GM20431 (cell line): ENCODE data around the gene ALOXE3.
"Not testable (repeated sequence)": the region's sequence is repeated elsewhere in the genome, so short reads cannot be mapped to it uniquely, and the experiment has no call there.

Source experiments
- in situ Hi-C: fragments of 300-500 bp; cut with MseI, MboI; formaldehyde crosslinking; loops from one replicate; pipeline ENCODE4 v1.15.0; 2020; ENCODE audit warnings: low sequenced_read_pairs; ENCODE audit not compliant: unreplicated experiment

ALOXE3 gene

DNA sequence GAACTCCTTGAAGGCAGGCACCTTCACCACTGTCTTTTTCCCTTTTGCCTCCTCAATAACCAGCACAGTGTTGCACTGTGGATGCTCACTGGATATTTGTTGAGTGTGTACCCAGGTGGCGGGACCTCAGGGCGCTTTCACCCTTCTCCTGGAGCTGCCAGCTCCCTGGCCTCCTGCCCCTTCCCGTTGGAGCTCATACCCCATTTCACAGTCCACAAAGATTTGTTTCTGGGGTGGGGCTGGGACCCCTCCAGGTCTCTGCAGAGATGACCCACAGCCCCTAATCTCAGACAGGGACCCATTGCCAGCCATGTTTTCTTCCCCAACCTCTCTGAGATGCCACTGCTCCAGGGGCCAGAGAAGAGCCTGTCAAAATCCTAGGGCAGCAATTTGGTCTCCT lies 43.2 kb downstream of the ALOXE3 start:
- in situ Hi-C loops: no loop called here

DNA sequence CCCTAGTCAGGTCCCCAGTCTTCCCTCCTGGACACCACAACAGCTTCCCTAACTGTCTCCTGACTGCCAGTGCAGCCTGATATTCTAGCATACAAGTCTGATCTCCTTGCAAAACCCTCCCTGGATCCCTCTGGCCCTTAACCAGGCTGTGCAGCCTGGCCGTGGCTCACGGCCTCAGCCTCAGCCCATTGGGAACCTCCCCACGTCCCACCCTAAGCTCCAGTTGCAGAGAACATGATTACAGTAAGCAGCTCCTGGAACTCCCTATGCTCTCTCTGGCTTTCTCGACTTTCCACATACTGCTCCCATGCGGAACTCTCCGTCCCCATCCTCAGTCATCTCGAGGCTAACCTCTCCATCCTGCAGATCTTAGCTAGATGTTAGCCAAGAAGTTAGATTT lies 43.8 kb downstream of the ALOXE3 start:
- in situ Hi-C loops: no loop called here

DNA sequence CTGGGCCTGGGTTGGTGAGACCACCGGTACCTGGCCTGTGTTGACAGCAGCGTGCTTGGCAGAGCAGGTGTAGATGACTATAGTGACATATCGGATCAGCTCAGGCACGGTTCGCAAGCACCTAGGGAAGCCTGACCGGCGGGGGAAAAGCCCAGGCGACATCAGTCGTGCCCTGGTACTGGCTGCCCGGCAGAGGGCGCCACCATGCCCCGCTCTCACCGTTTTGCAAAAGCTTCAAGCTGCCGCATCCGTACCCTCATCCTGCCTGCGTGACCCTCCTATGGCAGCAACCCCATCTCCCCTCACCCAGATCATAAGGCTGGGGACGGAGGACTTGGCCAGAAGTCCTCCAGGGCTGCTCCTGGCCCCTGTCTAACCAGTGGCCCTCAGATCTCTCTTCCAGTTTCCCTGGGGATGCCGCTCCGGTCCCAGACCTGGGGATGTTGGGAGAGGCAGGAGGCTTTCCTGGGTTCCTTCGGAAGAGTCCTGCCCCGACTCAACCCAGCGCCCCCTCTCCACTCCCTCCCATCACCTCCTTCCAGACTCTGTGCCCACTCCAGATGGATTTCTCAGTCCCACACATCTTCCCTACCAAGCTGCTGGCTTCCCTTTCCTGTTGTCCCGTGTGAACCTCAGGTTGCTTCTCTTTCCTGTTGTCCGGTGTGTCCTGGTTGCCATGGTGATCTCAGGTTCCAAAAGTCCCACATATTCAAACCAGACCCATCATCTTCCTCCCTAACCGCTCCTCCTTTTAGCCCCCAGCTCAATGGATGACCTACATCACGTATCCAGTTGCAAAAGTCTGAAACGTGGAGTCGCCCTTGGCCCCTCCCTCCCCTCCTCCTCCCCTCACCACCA lies 44.5 kb downstream of the ALOXE3 start:
- in situ Hi-C loops: no loop called here

DNA sequence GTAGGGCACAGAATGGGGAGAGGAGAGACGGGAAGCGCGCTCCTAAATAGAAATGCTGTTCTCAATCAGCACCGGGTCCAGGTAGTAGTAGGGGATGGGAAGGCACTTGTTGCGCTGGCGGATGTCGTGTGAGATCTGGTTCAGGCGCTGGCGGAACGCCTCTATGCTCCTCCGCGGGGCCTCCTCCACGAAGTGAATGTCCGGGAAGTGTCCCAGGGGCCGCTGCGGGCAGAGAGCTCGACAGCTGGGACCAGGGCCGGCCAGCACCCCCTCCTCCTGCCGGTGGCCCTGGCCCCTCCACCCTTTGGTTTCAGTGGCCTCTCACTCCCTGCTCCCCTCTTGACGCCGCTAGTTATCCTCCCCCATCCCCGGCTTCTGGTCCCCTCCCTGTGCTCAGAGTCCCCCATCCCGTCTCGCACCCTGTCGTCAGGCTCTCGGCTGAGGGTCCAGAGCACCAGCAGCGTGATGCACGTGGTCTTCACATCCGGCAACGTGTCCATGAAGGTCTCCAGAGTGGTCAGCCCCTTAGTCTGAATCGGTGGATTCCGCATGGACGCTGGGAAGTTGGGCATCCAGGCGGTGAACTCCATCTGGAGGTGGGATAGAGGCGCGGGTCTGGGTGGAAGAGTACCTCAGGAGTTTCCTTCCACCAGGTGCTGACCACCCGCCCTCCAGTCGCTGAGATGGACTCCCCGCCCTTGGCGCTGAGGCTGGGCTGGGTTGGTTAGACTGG lies 45.4 kb downstream of the ALOXE3 start:
- in situ Hi-C loops: no loop called here

DNA sequence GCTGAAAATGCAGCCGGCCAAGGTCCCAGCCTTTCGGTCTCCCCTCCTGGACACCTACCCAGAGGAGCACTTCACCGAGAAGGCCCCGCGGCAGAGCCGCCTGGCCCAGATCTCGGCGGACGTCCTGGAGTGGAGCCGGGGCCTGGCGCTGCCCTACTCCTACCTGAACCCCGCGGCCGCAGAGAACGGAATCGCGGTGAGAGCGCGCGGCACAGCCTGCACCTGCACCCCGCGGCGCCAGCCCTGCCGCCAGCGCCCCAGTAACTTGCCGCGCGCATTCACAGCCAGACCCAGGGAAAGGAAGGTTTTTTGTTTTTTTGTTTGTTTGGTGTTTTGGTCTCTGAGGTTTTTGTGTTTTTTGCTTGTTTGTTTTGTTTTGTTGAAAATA lies 46.0 kb downstream of the ALOXE3 start:
- in situ Hi-C loops: no loop called here

DNA sequence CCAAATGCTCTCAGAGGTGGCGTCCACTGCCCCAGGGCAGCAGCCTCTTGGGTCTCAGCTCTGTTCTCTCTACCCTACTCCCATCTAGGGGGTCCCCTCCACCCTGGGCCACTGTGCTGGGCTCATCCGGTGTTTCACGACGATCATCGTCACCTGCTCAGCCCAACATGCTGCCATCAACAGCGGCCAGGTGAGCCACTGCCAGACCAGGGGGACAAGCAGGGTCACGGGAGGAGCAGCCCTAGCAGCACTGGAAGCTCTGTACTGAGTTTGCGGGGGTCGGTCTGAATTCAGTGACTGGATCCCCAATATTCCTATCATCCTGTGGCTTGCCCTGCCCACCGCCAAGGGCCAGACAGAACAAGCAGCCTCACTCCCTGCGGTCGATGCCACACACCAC lies 46.8 kb downstream of the ALOXE3 start:
- in situ Hi-C loops: no loop called here

DNA sequence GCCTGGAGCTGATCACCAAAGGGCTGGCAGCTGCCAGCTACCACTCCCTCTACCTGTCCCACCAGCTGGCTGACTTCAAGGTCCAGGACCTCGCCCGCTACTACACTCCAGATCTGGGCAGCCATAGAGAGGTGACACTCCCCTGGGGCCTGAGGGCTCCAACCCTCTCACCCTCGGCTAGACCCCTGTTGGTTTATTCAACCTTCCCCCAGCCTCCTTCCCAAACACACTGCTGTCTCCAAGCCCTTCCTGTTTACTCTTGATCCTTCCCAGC lies 48.8 kb downstream of the ALOXE3 start:
- in situ Hi-C loops: no loop called here

DNA sequence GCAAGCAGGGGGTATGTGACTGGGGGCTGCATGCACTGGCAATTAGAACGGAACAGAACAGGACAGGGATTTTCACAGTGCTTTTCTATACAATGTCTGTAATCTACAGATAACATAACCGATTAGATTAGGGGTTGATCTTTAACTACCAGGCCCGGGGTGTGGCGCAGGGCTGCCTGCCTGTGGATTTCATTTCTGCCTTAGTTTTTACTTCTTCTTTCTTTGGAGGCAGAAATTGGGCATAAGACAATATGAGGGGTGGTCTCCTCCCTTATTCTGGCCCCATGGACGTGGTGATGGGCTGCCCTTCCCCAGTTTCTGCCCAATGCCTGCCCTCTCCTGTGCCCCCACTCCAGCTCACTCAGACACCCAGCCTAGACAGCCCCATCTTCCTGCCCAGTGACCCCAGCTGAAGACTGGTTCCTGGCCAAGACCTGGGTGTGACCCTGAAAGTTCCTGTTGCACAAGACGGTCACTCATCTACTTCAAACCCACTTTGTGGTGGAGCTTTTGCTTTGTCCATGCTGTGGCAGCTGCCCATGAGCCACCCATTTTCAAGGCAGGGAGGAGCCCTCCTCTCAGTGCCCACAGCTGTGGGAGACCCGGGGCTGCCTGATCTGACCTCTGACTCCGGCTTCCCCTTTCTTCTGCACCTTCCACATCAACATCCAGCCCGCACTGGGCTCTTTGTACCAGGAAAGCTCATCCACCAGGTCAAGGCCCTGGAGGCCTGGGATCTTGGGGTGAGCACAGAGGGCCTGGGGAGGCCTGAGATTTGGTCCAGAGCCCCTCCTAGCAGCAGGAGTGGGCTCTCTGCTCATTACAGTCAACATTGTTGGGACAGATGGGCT lies 49.4 kb downstream of the ALOXE3 start:
- in situ Hi-C loops: no loop called here

DNA sequence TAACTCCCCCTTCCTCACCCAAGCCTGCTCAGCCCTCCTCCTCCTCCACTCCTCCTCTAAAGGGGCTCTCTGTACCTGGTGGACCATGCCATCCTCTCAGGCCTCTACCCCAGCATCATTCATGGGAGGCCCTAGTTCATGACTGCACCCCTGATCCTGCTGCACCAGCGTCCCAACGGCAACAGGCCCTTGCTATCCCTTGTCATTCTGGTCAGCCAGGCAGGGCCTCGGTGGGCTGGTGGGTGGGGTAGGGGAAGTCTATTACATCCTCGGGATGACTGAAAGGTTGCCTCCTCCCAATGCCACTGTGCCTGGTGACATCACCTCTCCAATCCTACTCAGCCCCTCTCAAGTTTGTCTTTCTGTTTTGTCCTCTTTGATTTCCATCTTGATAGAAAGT lies 50.5 kb downstream of the ALOXE3 start:
- in situ Hi-C loops: no loop called here

DNA sequence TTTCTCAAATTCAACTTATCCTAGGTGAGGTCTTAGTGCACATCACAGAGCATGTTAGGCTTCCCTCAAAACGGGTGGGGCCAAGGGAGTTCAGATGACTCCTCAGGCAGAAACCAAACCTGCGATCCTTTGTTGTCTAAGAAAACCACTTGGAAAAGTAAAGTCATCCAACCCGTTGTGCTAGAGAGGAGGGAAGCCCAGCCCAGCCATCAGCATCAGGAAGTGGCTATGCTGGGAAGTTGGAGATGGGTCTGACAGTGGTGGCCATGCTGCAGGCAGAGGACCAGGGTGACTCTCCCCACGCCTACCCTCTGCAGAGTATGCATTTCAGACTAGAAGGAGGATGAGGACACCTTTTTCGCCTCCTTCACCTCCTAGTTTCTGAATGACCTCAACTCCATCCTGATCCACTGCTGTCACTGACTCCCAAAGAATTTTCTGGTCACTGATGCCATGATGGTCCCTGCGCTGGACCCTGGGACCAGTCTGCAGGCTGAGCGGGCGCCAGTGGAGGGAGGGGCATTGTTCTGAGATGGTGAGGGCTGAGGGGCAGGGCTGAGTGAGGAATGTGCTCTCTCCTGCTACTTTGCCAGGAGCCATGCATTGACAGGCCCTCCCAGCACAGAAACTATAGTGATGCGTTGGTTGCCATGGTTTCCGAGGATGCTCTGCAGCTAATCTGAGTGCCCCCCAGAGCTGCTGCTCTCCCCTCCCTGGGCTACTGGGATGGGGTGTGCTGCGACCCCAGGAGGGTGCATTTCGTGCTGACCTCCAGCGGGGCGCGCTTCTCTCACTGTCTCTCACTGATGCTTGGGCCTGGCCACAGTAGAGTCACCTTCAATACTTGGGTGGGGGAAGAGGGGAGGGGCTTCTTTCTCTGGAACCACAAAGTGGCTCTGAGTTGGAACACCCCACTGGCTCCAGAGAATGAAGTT lies 51.2 kb downstream of the ALOXE3 start:
- in situ Hi-C loops: no loop called here

DNA sequence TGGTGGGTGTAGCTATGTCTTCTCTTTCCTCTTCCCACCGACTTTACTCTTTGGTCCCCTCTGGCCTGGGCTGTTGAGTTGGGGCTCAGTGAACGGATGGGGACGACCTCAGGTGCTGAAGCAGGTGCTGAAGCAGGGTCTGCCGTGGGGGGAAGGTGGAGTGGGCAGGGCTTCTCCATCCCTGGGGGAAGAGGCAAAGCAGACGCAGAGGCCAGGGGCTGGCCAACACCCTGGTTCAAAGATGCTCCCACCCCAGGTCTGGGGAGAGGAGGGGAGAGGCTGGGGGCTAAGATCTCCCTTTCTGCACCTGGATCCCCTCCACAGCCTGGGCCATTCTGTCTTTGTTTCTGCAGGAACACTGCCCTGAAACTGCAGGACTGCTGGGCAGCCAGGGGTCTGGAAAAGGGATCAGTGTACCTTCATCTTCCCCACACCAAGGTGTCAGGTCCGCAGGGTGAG lies 53.7 kb downstream of the ALOXE3 start:
- in situ Hi-C loops: no loop called here

DNA sequence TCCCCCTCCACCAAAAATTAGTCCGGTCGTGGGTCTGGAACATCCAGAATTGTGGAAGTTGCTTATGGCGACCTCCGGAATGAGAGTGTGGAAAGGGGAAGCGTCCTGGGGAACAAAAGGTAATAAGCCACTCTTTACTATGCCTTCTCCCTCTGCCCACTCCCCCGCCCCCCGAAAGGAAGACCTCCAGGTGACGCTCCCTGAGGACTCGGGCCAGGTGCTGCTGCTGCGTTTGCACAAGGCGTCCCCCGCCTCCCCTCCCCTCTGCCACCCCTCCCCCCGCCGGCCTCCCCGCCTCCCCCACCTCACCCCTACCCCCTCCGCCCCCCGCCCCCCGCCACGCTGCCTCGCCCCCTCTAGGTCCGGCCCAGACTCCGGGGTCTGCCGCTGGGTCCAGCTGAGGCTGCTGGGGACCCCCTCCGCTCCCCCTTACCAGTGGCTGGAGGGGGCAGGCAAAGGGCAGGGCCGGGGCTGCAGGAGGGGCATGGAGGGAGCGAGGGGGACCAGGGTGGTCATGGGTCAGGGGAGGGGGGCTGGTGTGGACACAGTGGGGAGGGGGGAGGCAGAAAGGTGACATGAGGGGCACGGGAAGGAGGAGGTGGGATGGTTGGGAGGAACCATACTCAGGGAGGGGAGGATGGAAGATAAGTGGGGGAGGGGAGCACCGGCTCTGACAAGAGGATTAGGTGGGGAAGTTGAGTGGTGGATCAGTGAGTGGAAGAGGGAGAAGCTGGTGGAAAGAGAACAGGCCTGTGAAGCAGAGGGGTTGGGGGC lies 54.4 kb downstream of the ALOXE3 start:
- in situ Hi-C loops: no loop called here

DNA sequence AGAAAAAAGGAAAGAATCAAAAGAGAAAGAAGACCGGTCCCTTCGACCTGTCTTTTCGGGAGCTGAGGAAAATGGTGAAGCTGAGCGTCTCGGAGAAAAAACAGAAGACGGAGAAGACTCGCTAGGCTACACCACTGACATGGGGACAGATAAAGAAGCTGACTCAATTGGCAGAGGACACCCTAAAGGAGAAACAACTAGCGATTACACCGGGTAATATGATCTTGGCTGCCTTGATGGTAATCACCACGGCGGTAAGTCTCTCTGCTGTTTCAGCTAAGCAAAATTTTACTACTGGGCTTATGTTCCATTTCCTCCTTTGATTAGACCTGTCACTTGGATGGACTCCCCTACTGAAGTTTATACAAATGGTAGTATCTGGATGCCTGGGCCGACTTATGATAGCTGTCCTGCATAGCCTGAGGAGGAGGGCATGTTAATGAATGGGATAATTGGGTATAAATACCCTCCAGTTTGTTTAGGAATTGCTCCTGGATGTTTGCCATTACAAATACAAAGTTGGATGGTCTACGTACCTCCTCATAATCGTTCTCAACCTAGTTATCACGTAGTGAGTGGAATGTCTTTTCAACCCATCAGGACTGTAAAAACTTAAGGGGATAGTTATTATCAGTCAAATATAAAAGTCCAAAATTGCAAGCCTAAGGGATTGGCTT lies 55.4 kb downstream of the ALOXE3 start:
- in situ Hi-C loops: no loop called here

DNA sequence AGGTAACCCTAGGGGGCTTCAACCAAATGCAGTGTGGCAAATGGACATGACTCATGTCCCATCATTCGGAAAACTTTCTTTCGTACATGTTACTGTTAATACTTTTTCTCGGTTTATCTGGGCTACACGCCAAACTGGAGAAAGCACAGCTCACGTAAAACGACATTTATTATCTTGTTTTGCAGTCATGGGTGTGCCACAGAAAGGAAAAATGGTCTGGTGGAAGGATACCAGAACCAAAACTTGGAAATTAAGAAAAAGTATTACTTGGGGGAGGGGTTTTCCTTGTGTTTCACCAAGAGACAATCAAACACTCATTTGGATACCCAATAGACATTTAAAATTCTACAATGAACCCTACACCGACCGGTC lies 55.9 kb downstream of the ALOXE3 start:
- in situ Hi-C loops: no loop called here

DNA sequence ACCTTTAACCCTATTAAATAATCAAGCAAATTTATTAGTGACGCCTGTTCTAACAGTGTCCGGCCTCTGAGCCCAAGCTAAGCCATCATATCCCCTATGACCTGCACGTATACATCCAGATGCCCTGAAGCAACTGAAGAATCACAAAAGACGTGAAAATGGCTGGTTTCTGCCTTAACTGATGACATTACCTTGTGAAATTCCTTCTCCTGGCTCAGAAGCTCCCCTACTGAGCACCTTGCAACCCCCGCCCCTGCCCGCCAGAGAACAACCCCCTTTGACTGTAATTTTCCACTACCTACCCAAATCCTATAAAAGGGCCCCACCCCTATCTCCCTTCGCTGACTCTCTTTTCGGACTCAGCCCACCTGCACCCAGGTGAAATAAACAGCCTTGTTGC lies 56.5 kb downstream of the ALOXE3 start:
- in situ Hi-C loops: not testable (repeated sequence)

DNA sequence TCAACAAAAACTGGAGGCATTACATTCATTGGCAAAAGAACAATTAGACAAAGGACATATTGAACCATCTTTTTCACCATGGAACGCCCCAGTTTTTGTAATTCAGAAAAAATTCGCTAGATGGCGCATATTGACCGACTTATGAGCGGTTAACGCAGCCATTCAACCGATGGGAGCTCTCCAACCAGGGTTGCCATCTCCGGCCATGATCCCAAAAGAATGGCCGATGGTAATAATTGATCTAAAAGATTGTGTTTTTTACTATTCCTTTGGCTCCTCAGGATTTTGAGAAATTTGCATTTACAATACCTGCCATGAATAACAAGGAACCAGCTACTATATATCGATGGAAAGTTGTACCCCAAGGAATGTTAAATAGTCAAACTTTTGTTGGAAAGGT lies 58.0 kb downstream of the ALOXE3 start:
- in situ Hi-C loops: no loop called here

DNA sequence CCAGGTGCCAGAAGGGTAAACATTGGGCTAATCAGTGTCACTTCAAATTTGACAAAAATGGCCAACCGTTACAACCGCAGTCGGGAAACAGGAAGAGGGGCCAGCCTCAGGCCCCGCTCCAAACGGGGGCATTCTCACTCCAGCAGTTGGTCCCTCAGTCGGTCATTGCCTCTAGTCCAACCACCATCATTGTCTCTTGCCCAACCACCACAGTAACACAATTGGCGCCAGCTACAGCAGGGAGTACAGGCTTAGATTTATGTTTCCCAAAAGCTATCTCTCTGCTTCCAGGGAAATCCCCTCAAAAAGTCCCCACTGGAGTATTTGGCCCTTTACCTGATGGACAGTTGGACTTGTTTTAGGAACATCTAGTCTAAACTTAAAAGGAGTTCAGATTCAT lies 59.2 kb downstream of the ALOXE3 start:
- in situ Hi-C loops: no loop called here

DNA sequence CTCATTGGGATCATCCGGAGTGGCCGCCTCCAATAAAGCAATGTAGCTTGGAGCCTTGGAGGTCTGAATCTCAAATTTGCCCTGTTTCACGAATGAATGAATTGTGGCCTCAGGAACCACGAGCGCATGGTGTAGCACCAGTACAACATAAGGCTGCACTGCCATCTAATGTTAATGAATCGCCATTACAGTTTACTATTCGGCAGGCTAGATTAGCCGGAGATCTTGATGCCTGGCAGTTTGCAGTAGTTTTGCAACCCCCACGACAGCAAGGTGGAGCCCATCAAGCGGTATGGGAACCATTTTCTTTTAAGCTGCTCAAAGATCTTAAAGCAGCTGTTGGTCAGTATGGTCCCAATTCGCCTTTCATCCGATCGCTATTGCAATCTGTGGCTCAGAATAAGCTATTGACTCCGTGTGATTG lies 60.6 kb downstream of the ALOXE3 start:
- in situ Hi-C loops: no loop called here
